ENCODE measurements around the gene ATP11B. TPM values are rescaled to one million over a fixed set of nuclear protein-coding genes. Genes with fewer than 3 reads are reported as not detected.
A peak's percentile ranks its signal among the peaks of the same experiment; 100 is the strongest.

ATP11B gene
- total RNA-seq, 3 donors from 2014 or later (not counting 1 experiment from before 2014, with no cell fraction given): 157 to 174 (median 172) TPM

GRCh38 chr3:182879031-182879611, 85.8 kb downstream of the ATP11B start:
- 100% methylated on average over 1 of the region's 1 CpG for WGBS (ENCODE audit: insufficient coverage)
- TF ChIP-seq CTCF (IDR thresholded peaks at IDR 0.05): no peak
- intact Hi-C loops (cut with micrococcal nuclease): no loop called here
- Mint-ChIP-seq H3K4me3 (no peak overlapping the region), H3K36me3 (peaks cover 9% of the 10 kb centered on the region), H3K4me1 (peaks cover 0 to 5% of the 10 kb centered on the region in 2 donors), H3K27me3 (ENCODE audit: low read depth in 2 of 2) (no peaks in the 10 kb centered on the region), H3K9me3 (no peaks in the 10 kb centered on the region), H3K27ac (no peak overlapping the region)
- no peaks in the 10 kb centered on the region for H3K27me3 ChIP-seq (ENCODE audit: control insufficient read depth, insufficient read depth, low read length)
- H3K4me1 ChIP-seq (ENCODE audit: control insufficient read depth, insufficient read depth, low read length): no peaks in the 10 kb centered on the region
- no peak overlapping the region for H3K4me3 ChIP-seq (ENCODE audit: low read length)
- DNase-seq (no peak), ATAC-seq (no peak)
- H3K36me3 ChIP-seq (ENCODE audit: control insufficient read depth, insufficient read depth, low read length): peaks cover 54% of the 10 kb centered on the region
- H3K27ac ChIP-seq (ENCODE audit: low read length): no peak overlapping the region
- H3K9me3 ChIP-seq (ENCODE audit: control insufficient read depth, insufficient read depth, low read length): no peaks in the 10 kb centered on the region

DNA sequence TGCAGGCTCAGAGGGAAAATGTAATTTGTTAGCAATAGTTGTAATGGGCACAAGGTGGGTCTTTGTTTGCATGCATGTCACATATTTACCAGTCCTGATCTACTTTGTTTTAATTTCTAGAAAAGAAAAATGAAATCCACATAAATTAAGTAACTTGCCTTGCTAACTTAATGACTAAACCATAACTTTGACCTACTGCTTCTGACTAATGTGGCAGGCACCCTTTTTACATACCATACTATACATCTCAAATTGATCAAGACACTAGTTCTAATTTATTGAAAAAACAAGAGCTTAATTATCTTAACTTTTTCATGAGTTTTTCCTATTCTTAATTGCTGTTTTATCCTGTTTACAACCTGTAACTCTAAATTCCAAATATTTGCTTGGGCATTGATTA, 93.2 kb downstream of the ATP11B start:
- H3K9me3 Mint-ChIP-seq: no peaks in the 10 kb centered on the region
- H3K9me3 ChIP-seq (ENCODE audit: control insufficient read depth, insufficient read depth, low read length): no peaks in the 10 kb centered on the region
- no peaks in the 10 kb centered on the region for H3K27me3 ChIP-seq (ENCODE audit: control insufficient read depth, insufficient read depth, low read length)
- TF ChIP-seq CTCF (IDR thresholded peaks at IDR 0.05): no peak
- H3K27me3 Mint-ChIP-seq (ENCODE audit: low read depth in 2 of 2): no peaks in the 10 kb centered on the region
- peaks cover 7% of the 10 kb centered on the region for H3K36me3 Mint-ChIP-seq
- DNase-seq (no peak), ATAC-seq (no peak)
- H3K27ac Mint-ChIP-seq: peak overlapping the region in 1 of 2 donors; percentile 27
- peaks cover 3 to 4% of the 10 kb centered on the region in 2 donors for H3K4me1 Mint-ChIP-seq
- H3K4me3 ChIP-seq (ENCODE audit: low read length): no peak overlapping the region
- H3K4me1 ChIP-seq (ENCODE audit: control insufficient read depth, insufficient read depth, low read length): no peaks in the 10 kb centered on the region
- no peak overlapping the region for H3K4me3 Mint-ChIP-seq
- intact Hi-C loops (cut with micrococcal nuclease): no loop called here
- no peak overlapping the region for H3K27ac ChIP-seq (ENCODE audit: low read length)
- H3K36me3 ChIP-seq (ENCODE audit: control insufficient read depth, insufficient read depth, low read length): peaks cover 50% of the 10 kb centered on the region

- no peaks in the 10 kb centered on the region for H3K27me3 Mint-ChIP-seq (ENCODE audit: low read depth in 2 of 2)
- Histone ChIP-seq H3K36me3 (ENCODE audit: control insufficient read depth, insufficient read depth, low read length) (peaks cover 55% of the 10 kb centered on the region), H3K4me3 (ENCODE audit: low read length) (no peak overlapping the region), H3K9me3 (ENCODE audit: control insufficient read depth, insufficient read depth, low read length) (no peaks in the 10 kb centered on the region), H3K27ac (ENCODE audit: low read length) (no peak overlapping the region), H3K4me1 (ENCODE audit: control insufficient read depth, insufficient read depth, low read length) (no peaks in the 10 kb centered on the region), H3K27me3 (ENCODE audit: control insufficient read depth, insufficient read depth, low read length) (no peaks in the 10 kb centered on the region)
- no peak for DNase-seq
- H3K27ac Mint-ChIP-seq: no peak overlapping the region
- TF ChIP-seq CTCF (IDR thresholded peaks at IDR 0.05): no peak
- H3K4me1 Mint-ChIP-seq: peaks cover 10 to 12% of the 10 kb centered on the region in 2 donors
- no peak for ATAC-seq
- H3K4me3 Mint-ChIP-seq: no peak overlapping the region
- 92% methylated on average over 2 of the region's 3 CpGs for WGBS (ENCODE audit: insufficient coverage)
- intact Hi-C loops (cut with micrococcal nuclease): no loop called here
- peaks cover 7% of the 10 kb centered on the region for H3K36me3 Mint-ChIP-seq
- H3K9me3 Mint-ChIP-seq: no peaks in the 10 kb centered on the region
Observed at GRCh38 chr3:182889948-182890629, 96.8 kb downstream of the ATP11B start.

All from natural killer cell (primary cell).